ENCODE measurements around the gene RBM33.
"Not testable (repeated sequence)": the region's sequence is repeated elsewhere in the genome, so short reads cannot be mapped to it uniquely, and the experiment has no call there.

RBM33 gene, protein sequence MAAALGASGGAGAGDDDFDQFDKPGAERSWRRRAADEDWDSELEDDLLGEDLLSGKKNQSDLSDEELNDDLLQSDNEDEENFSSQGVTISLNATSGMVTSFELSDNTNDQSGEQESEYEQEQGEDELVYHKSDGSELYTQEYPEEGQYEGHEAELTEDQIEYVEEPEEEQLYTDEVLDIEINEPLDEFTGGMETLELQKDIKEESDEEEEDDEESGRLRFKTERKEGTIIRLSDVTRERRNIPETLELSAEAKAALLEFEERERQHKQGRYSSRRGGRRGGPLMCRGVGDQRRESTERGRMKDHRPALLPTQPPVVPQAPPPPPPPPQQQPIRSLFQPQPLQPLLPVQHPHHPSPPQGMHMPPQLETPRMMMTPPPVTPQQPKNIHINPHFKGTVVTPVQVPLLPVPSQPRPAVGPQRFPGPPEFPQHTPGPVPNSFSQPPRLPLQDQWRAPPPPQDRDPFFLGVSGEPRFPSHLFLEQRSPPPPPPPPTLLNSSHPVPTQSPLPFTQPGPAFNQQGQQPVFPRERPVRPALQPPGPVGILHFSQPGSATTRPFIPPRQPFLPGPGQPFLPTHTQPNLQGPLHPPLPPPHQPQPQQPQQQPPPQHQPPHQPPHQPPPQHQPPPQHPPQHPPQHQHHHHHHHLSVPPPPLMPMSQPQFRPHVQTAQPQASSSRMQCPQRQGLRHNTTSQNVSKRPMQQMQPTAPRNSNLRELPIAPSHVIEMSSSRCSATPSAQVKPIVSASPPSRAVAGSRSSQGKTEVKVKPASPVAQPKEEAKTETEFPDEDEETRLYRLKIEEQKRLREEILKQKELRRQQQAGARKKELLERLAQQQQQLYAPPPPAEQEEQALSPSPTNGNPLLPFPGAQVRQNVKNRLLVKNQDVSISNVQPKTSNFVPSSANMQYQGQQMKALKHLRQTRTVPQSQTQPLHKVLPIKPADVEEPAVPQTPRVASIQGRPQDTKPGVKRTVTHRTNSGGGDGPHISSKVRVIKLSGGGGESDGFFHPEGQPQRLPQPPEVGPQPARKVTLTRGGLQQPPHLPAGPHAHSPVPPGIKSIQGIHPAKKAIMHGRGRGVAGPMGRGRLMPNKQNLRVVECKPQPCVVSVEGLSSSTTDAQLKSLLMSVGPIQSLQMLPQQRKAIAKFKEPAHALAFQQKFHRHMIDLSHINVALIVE

DNA sequence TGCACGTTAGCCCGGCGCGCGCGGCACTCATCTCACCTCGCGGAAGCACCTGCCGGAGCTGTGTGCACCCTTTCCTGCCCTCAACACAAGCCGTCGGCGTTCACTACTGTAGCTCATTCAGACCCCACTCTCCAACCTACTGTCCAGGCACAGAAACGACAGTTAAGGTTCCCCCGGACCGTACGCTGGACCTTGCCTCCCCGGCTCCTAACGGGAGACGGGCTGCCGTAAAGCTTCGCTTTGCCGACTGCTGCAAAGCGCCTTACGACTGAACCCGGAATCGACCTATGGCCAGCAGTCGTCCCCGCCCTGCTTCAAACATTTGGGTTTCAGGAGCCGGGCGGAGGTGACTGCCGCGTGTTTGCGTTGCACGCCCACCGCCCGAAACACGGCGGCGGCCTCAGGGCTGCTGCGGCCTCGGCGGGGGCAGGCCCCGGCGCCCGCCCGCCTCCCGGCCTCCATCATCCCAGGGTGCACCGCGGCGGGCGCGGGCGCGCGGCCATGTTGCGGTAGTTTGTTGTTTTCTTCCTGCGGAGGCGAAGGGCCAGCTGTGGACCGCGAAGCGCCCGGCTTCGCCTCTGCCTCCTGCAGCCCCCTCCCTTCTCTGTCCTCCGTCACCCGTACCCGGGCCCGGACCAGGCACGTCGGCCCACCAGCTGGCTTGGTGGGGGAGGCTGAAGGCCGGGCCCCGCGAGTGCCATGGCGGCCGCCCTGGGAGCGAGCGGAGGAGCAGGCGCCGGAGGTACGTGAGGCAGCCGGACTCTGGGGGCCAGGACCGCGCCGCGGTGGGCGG lies at the start of gene RBM33:
Gene RBM33 (plus strand): TSS at position 484 of the 793 bp plus-strand sequence. CDS start 216 bp downstream, at position 700.
- peak; percentile 95 for DNase-seq

DNA sequence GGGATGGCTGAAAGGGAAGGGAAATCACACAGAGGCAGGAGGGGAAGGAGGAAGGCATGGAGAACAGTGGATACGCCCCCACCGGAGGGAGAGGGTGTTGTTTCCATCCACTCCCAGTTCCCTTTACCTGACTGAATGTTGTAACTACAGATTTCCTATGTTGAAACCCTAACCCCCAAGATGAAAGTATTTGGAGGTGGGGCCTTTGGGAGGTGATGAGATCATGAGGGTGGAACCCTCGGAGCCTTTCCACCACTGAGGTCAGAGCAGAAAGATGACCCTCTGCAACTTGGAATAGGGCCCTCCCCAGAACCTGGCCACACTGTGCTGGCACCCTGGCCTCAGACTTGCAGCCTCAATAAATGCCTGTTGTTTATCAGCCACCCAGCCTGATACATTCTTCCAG lies 49.5 kb upstream of the RBM33 start:
- no peak for DNase-seq

DNA sequence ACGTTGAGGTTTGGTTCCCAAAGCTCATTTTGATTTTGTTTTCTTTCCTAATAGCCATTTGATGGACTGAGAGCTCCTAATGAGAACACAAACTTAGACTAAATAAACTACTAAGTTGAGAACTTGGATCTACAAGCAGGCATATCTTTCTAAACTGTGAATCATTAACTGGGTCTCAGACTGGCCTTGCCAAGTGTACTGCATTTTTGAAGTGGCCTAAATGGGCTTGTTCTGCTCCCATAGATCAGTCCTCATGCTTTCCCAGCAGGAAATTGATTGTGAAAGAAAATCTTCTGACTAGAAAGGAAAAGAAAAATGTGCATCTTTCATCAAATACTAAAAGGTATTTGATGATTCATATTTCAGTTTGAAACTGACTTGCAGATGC lies 46.7 kb upstream of the RBM33 start:
- no peak for DNase-seq

DNA sequence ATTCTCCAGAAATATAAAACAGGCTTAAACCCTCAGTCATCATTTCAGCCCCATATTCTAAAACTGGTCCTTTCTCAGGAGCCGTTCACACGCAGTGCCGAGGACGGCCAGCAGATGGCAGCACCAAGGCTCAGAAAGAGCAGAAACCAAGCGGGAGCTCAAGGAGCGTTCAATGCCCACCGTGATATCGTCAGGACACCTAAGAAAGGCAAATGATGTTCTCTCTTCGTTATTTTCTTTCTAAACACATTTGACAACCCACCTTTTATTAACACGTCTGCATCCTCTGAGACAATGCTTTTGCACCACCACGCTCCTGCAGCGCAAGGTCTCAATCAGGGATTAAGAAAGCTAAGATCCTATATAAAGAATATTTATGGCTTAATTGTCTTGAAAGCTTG lies 45.7 kb upstream of the RBM33 start:
- DNase-seq = peak; percentile 92

DNA sequence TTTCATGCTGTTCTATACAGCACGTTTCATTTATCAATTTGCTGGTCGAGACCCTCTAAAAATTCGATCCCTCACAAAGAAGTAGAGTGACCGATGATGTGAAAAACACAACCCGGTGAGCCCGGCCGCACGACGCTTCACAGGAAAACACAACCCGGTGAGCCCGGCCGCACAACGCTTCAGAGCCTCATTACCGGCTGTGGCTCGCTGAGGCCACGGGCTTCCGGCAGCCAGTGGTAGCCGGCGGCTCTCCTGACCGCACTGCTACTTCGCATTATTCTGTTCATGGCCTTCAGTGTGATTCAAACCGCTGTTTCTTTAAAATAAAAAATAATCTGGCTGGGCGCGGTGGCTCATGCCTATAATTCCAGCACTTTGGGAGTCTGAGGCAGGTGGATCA lies 42.3 kb upstream of the RBM33 start:
- DNase-seq = no peak

DNA sequence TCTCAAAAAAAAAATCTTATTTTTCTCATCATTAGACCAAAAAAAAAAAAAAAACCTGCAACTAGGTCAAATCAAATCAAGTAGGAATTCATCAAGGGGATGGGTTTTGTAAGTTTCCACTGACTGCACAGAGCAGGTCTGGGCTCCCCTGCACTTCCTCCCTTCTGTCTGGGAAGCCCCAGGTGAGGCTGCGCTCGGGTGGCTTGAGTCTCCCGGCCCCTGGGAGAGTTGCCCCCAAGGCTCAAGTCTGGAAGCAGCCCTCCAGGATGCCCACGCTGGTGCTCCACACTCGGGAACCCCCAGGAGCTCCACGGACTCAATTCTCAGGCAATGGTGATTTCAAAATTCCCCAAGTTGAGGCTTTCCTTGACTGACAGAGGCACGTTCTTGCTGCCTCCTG lies 41.7 kb upstream of the RBM33 start:
- DNase-seq = no peak

DNA sequence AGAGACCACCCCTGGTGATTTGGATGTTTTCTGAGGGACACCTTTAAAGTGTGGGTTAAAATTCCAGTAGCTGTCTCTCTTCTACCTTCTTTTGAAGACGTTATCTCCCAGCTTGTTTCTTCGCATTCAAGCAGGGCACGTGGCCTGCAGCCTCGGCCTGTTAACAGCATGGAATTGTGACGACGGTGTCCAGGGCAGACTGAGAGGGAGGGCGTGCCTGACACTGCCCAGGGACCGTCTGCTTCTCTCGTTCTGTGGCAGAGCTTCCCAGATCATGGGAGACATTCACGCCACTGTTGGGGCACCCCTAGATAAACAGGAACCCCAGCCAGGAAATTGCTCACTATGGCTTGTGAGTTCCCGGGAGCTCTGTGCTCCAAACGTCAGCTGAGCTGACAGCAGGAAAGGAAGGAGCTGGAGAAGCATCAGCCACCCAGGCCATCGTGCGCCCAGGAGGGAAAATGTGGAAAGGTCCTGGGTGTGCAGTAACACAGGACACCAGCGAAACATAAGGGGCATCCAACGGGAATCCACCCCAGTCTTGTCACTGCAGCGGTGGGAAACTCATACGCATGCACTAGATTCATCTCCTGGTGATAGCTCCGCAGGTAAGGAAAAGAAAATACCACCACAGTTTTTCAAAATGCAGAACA lies 41.1 kb upstream of the RBM33 start:
- DNase-seq = no peak

DNA sequence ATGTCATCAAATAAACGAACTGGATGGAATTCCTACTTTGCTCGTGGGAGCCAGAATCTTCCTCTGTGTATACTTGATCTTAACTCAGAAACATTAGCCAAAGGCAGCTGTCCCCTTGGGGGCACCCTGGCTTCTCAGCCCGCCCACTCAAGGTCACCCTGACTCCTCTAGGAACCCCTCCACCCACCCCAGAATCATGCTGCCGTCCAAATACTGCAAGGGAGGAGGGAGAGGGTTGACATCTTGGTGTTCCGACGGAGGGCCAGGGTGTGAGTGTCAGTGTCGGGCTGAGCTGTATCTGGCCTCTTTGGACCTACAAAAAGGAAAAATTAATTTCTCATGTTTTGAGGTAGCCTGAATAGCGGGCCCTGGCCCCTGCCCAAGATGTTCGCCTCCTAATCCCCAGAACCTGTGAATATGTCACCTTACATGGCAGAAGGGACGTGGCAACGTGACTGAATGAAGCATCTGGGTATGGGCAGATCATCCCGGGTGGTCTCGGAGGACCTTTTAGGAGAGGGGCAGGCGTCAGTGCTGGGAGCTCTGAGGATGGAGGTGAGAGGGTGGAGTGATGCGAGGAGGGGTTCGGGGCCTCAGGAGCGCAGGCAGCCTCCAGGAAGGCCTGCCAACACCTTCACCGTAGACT lies 40.5 kb upstream of the RBM33 start:
- DNase-seq = no peak

DNA sequence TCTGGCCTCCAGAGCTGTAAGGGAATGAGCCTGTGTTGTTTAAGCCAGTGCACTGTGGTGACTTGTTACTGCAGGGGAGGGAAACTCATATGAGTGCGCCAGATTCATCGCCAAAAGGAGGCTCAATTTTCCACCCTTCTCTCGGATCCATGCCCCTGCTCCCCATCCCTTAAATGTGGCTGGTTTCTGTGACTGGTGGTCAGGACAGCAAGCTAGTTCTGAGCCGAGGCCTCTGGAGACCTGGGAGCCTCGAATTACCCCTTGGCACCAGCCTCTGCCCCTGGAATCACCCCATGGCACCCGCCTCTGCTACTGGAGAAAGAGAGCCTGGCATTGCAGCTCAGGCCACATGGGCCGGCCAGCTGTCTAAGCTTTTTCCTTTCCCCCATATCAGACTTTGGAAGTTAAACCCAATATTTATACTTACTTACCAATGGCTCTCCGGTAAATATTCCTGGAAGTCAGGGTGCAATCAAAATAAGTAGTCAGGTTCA lies 39.9 kb upstream of the RBM33 start:
- DNase-seq = no peak

DNA sequence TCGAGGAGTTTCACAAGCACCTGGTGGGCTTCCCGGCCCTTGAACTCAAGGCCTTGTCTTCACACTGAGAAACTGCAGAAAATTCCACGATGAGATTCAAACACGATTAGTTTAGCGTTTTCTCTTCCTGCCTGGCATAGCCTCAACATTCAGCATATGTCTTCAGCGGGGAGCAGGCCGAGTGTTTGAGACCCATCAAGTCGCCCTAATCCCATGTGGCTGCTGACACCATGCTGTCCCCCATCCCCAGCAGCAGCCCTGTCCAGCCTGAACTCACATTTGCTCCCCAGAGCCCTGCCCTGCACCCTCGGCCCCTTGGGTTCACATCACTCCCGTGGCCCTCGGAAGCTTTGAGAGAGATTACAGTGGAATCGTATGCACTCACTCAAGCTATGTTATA lies 35.3 kb upstream of the RBM33 start:
- DNase-seq = no peak

DNA sequence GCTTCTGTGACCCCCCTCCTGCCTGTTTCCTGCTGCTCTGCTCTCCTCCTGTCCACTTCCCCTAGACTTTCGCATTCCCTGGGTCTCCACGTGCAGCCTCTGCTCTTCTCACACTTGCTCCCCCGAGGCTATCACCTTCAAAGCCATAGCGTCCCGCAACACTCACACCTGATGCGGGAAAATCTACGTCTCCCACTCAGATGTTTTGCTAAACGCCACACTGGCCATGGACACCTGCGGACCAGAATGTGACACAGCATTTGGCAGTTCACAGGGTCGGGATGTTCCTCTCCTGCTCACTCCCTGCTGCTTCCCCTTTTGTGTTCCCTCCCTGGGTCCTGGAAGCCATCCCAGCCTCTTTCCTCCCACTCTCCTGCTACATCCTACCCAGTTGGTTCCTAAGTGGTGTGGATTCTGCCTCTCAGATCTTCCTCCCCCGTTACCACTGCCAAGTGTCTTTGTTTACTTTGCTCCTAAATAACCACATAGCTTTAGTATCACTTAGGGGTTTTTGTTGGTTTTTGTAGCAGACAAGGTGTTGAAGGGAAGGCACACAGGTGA lies 33.7 kb upstream of the RBM33 start:
- no peak for DNase-seq

DNA sequence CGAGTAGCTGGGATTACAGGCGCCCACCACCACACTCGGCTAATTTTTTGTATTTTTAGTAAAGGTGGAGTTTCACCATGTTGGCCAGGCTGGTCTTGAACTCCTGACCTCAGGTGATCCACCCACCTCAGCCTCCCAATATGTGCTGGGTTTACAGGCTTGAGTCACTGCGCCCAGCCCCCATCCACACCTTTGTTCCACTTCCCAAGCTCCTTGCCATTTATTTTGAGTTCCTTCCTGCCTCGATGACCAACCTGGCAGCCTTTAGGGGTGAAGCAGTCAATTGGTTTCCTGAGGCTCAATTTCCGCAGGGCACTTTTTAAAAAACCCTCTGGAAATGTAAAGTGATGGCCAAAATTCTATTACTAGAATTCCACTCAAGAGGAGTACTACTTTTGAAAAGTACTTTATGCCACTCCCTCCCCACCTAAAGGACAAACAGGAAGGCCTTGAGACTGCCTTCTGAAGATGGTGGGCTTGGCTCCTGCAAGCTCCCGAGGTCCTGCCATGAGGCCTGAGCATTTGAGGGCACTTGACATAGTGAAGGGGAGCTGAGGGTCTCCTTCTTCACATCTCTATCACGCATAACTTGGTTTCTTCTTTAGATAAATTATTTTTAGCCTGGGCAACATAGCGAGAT lies 32.5 kb upstream of the RBM33 start:
- no peak for DNase-seq

DNA sequence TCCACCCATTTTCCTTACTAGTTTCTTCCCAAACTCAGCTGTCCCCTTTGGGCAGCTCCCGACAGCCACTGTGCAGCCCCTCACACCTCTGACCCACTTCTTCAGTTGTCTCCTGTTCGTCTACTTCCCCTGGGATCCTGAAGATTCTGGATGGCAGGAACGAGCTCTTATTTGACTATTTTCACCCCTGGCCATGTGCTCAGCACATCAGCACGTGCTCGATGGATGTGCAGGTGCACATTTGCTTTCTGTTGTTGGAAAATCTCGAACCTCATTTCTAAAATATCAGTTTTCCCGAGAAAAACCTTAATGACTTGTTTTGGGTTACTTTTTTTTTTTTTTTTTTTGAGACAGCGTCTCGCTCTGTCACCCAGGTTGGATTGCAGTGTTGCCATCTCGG lies 31.8 kb upstream of the RBM33 start:
- no peak for DNase-seq

DNA sequence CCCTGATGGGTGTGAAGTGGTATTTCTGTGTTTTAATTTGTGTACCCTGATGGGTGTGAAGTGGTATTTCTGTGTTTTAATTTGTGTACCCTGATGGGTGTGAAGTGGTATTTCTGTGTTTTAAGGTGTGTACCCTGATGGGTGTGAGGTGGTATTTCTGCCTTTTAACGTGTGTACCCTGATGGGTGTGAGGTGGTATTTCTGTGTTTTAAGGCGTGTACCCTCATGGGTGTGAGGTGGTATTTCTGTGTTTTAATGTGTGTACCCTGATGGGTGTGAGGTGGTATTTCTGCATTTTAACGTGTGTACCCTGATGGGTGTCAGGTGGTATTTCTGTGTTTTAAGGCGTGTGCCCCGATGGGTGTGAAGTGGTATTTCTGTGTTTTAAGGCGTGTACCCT lies 29.4 kb upstream of the RBM33 start:
- DNase-seq = not testable (repeated sequence)

DNA sequence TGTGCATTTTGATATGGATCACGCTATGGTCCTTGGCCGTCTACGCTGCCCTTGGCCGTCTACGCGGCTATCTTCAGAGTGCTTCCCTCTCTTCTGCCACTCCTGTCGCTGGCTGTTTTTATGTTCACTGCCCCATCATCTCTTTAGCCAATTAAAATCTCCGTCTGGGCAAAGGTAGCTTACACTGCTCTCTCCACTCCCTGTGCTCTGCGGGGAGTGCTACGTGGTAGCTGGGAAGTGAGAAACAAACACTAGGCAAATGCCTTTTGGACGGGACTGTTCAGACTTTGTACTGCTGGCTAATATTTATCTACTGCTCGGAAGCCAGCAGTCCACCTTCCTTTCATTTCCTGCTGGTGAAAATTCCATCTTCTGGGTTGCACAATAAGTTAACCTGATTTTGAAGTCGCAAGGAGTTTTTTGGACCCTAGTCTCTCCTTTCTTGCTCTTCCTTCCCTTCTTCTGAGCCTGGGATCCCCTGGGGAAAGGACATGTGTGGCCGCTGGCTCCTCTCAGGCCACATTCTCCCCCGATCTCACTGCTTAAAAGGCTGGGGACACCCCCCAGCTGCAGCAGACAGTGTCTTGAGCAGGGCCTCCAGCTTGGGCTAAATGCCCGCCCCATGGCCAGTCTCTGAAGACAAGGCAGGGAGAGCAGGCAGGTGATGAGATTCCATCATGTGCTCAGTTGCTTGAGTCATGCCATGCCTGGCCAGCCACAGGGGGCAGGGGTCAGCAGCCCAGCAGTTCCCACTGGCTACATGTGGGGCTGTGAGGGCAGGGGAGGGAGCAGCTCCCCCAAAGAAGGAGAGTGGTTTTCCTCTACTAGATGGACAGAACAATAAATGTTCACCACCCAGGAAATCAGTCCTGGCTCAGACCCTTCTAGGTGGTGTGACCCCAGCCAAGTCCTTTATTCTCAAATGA lies 25.5 kb upstream of the RBM33 start:
- no peak for DNase-seq

DNA sequence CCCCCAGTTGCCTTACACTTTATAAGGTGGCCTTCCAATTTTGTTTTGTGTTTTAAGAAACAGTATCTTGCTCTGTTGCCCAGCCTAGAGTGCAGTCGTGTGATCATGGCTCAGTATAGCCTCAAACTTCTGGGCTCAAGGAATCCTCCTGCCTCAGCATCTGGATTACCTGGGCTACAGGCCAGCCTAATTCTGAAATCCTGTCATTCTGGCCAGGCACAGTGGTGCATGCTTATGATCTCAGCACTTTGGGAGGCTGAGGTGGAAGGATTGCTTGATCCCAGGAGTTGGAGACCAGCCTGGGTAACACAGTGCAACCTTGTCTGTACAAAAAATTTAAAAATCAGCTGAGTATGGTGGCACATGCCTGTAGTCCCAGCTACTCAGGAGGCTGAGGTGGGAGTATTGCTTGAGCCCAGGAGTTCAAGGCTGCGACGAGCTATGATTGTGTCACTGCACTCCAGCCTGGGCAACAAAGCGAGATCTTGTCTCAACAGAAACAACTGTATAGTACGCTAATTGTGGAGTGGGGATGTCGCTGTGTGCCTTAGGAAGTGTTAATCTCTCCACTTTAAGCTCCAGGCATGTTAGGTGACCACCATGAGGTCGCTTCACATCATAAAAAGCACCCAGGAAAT lies 24.7 kb upstream of the RBM33 start:
- no peak for DNase-seq

DNA sequence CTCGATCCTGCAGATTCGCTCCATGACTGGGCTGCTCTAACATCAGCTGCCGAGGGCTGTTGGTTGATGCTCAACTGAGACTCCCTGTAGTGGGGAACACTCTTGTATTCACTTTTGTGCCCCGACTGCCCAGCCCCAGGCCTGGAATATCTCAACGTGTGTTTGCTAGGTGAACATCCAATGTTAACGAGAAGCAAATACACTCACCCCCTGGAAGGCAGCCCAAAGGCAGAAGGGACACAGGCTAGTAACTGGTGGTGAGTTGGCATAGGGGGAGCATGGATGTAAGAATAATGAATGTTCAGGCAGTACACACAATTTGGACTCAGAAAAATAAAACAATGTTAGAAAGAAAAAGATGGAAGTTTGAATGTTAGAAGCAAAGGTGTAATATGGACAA lies 24.0 kb upstream of the RBM33 start:
- no peak for DNase-seq

DNA sequence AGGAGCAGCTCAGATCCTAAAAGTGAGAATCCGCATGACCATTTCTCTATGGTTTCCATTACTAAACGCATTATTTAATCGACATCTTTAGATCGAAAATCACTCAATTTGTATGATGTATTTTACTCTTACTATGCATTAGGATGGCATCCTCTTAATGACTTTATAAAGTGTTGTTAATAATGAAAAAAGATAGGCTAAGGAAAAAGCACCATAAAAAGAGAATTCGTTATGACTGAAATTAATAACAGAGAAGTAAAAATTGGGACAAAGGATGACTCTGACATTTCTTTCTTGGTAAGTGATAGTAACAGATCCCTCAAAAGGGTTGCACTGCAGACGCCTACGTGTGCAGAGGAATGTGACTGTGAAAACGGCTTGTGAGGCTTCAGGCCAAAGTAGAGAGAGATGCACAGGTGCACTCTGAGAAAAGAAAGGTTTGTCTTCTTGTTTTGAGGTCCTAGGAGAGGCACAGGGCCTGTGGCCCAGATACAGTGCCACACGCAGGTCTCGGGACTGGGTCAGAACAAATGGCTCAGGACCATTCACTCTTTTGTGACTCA lies 23.0 kb upstream of the RBM33 start:
- no peak for DNase-seq

DNA sequence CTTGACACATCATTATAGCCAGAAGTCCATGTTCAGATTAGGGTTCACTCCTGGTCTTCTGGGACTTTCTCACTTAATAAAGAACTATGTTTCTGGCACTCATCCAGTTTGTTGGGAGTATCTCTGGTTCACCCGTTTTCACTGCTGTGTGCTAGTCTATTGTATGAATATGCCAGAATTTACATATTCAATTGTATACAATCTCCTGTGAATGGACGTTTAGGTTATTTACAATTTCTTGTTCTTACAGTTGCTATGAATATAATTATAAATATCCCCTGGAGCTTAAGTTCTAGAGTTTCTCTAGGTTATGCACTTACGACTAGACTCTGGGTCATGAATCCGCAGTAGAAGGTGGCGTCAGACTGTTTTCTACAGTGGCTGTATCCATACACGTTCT lies 20.0 kb upstream of the RBM33 start:
- no peak for DNase-seq
